Measurements from ENCODE around the gene TEP1.
A peak's percentile ranks its signal among the peaks of the same experiment; 100 is the strongest.
"Not testable (repeated sequence)": the region's sequence is repeated elsewhere in the genome, so short reads cannot be mapped to it uniquely, and the experiment has no call there.

Gene TEP1

GRCh38 chr14:20345366-20345765, 67.9 kb downstream of the TEP1 start:
- DNase-seq (ENCODE audit: insufficient read length, low spot score) (no peak), FAIRE-seq (no peak)

- FAIRE-seq: no peak
- DNase-seq (ENCODE audit: insufficient read length, low spot score): no peak
Measured at GRCh38 chr14:20343862-20344220, 69.5 kb downstream of the TEP1 start.

GRCh38 chr14:20343092-20343861, 70.0 kb downstream of the TEP1 start, which contains the start of gene PARP2:
PARP2 (plus strand) TSS chr14:20343635; CDS start chr14:20343642, 7 bp downstream.
- FAIRE-seq: peak; percentile 98
- DNase-seq (ENCODE audit: insufficient read length, low spot score): peak; percentile 74

- FAIRE-seq (no peak), DNase-seq (ENCODE audit: insufficient read length, low spot score) (no peak)
Measured at GRCh38 chr14:20341646-20342045, 71.7 kb downstream of the TEP1 start.

GRCh38 chr14:20341032-20341431, 72.3 kb downstream of the TEP1 start:
- DNase-seq (ENCODE audit: insufficient read length, low spot score); FAIRE-seq: not testable (repeated sequence)

- no peak for FAIRE-seq
- no peak for DNase-seq (ENCODE audit: insufficient read length, low spot score)
Measured at GRCh38 chr14:20334017-20334416, 79.3 kb downstream of the TEP1 start.

GRCh38 chr14:20333494-20333841, 79.8 kb downstream of the TEP1 start:
- DNase-seq (ENCODE audit: insufficient read length, low spot score) (no peak), FAIRE-seq (no peak)

- DNase-seq (ENCODE audit: insufficient read length, low spot score) (peak; percentile 62), FAIRE-seq (peak; percentile 98)
Measured at GRCh38 chr14:20332788-20333493, 80.4 kb downstream of the TEP1 start, which contains the start of gene CCNB1IP1. CCNB1IP1 (minus strand) TSS chr14:20333279; CDS start chr14:20316523, 16,756 bp downstream.

GRCh38 chr14:20332431-20332787, 80.9 kb downstream of the TEP1 start:
- DNase-seq (ENCODE audit: insufficient read length, low spot score): no peak
- FAIRE-seq: no peak

- no peak for DNase-seq (ENCODE audit: insufficient read length, low spot score)
- no peak for FAIRE-seq
Measured at GRCh38 chr14:20331053-20331613, 82.2 kb downstream of the TEP1 start.

GRCh38 chr14:20329355-20329754, 83.9 kb downstream of the TEP1 start:
- FAIRE-seq (no peak), DNase-seq (ENCODE audit: insufficient read length, low spot score) (no peak)

GRCh38 chr14:20328705-20329104, 84.6 kb downstream of the TEP1 start:
- no peak for DNase-seq (ENCODE audit: insufficient read length, low spot score)
- FAIRE-seq: no peak

- DNase-seq (ENCODE audit: insufficient read length, low spot score): peak; percentile 30
- FAIRE-seq: peak; percentile 84
Measured at GRCh38 chr14:20327005-20327869, 86.1 kb downstream of the TEP1 start.

- DNase-seq (ENCODE audit: insufficient read length, low spot score) (no peak), FAIRE-seq (no peak)
Measured at GRCh38 chr14:20317720-20318119, 95.6 kb downstream of the TEP1 start.
